ENCODE measurements around the gene AKIP1. TPM values are rescaled to one million over a fixed set of nuclear protein-coding genes. Genes with fewer than 3 reads are reported as not detected.

The AKIP1 gene
- total RNA-seq: 10 to 100 TPM in 2 of 4 donors, 1 to 10 TPM in 2; 2.6 to 32.7 (median 14.6) TPM

GRCh38 chr11:8911029-8911823 lies at the start of gene AKIP1:
TSS of gene AKIP1 (plus strand) at chr11:8911189. CDS start at chr11:8911450, 261 bp downstream.
- DNase-seq: peak; percentile 96
- no peaks in the 10 kb centered on the region for H3K9me3 ChIP-seq
- H3K27me3 ChIP-seq: no peaks in the 10 kb centered on the region
- peaks cover 0 to 8% of the 10 kb centered on the region in 2 donors for H3K4me1 ChIP-seq
- intact Hi-C loops (cut with DNase I; ENCODE audit: low total_unique reads): no loop called here
- H3K4me3 ChIP-seq: peak within 1 kb of the TSS; percentile 76 to 99
- TF ChIP-seq POLR2A (IDR thresholded peaks at IDR 0.05): peak; percentile 60 to 82
- peak in 1 of 4 experiments; percentile 11 for TF ChIP-seq CTCF (IDR thresholded peaks at IDR 0.05)
- H3K27ac ChIP-seq: peak within 1 kb of the TSS; percentile 94 to 97
- H3K36me3 ChIP-seq: no peaks in the 10 kb centered on the region

GRCh38 chr11:8863838-8864237 lies 47.2 kb upstream of the AKIP1 start:
- TF ChIP-seq POLR2A (IDR thresholded peaks at IDR 0.05): no peak
- no peak for TF ChIP-seq CTCF (IDR thresholded peaks at IDR 0.05)
- intact Hi-C loops (cut with DNase I; ENCODE audit: low total_unique reads): no loop called here
- Histone ChIP-seq H3K4me1 (no peaks in the 10 kb centered on the region), H3K4me3 (no peak overlapping the region), H3K36me3 (no peaks in the 10 kb centered on the region), H3K27ac (no peak overlapping the region), H3K9me3 (no peaks in the 10 kb centered on the region), H3K27me3 (no peaks in the 10 kb centered on the region)
- no peak for DNase-seq

- Histone ChIP-seq H3K9me3 (no peaks in the 10 kb centered on the region), H3K36me3 (no peaks in the 10 kb centered on the region), H3K4me3 (no peak overlapping the region), H3K27me3 (no peaks in the 10 kb centered on the region), H3K27ac (peak overlapping the region in 1 of 2 donors; percentile 31), H3K4me1 (no peaks in the 10 kb centered on the region)
- intact Hi-C loops (cut with DNase I; ENCODE audit: low total_unique reads): no loop called here
- no peak for DNase-seq
- TF ChIP-seq POLR2A (IDR thresholded peaks at IDR 0.05): no peak
- no peak for TF ChIP-seq CTCF (IDR thresholded peaks at IDR 0.05)
Measured at GRCh38 chr11:8865304-8865703, 45.7 kb upstream of the AKIP1 start.

- TF ChIP-seq POLR2A (IDR thresholded peaks at IDR 0.05) (no peak), CTCF (IDR thresholded peaks at IDR 0.05) (no peak)
- no peak for DNase-seq
- Histone ChIP-seq H3K36me3 (no peaks in the 10 kb centered on the region), H3K27me3 (no peaks in the 10 kb centered on the region), H3K4me1 (peaks cover 0 to 5% of the 10 kb centered on the region in 2 donors), H3K9me3 (no peaks in the 10 kb centered on the region), H3K4me3 (no peak overlapping the region), H3K27ac (peak overlapping the region in 1 of 2 donors; percentile 28)
- intact Hi-C loops (cut with DNase I; ENCODE audit: low total_unique reads): no loop called here
Measured at GRCh38 chr11:8867035-8867434, 44.0 kb upstream of the AKIP1 start.

- intact Hi-C loops (cut with DNase I; ENCODE audit: low total_unique reads): no loop called here
- H3K9me3 ChIP-seq: no peaks in the 10 kb centered on the region
- no peak for DNase-seq
- TF ChIP-seq CTCF (IDR thresholded peaks at IDR 0.05) (no peak), POLR2A (IDR thresholded peaks at IDR 0.05) (no peak)
- no peak overlapping the region for H3K4me3 ChIP-seq
- H3K36me3 ChIP-seq: no peaks in the 10 kb centered on the region
- peak overlapping the region in 1 of 2 donors; percentile 23 for H3K27ac ChIP-seq
- no peaks in the 10 kb centered on the region for H3K27me3 ChIP-seq
- peaks cover 0 to 5% of the 10 kb centered on the region in 2 donors for H3K4me1 ChIP-seq
Measured at GRCh38 chr11:8867931-8868631, 42.9 kb upstream of the AKIP1 start.
